CD4-positive, alpha-beta T cell (primary cell): Measurements from ENCODE around the gene SLC25A47. TPM values are rescaled to one million over a fixed set of nuclear protein-coding genes. Genes with fewer than 3 reads are reported as not detected.
"Not testable (repeated sequence)": the region's sequence is repeated elsewhere in the genome, so short reads cannot be mapped to it uniquely, and the experiment has no call there.

Source experiments
- ATAC-seq: fragments of 200-7000 bp; cut with Tn5 transposase; one replicate; pipeline ENCODE4 v1.10.0; 2022; ENCODE audit warnings: mild to moderate bottlenecking; ENCODE audit not compliant: poor library complexity
- CTCF ChIA-PET: fragments of 350-600 bp; sonication (Branson Sonifier 250); formaldehyde crosslinking; loops from one replicate; lab custom pipeline; 2021; ENCODE audit warnings: antibody characterized with exemption, inconsistent platforms; lab: Charles Lee
- POLR2A ChIA-PET: fragments of 350-600 bp; sonication (Branson Sonifier 250); formaldehyde crosslinking; loops from one replicate; lab custom pipeline; 2021; ENCODE audit warnings: antibody characterized with exemption, inconsistent platforms; lab: Charles Lee
- DNase-seq, 14 experiments: peaks; one replicate each; pipeline ENCODE4 v3.0.0-alpha.2; 2013 to 2020; ENCODE audit warnings: mixed read lengths in 2 of 14
- H3K27ac ChIP-seq, 2 donors: one replicate each; pipeline versions ENCODE4 v1.5.1 to v1.7.0; 2013; ENCODE audit warnings: low read length in 2 of 2, low read depth in 1 of 2, mild to moderate bottlenecking in 1 of 2
- H3K27me3 ChIP-seq, 2 experiments: 1 replicate in 1 of 2; 2 replicates in 1 of 2; pipeline versions ENCODE4 v1.6.1 to v1.7.0; 2013; ENCODE audit warnings: low read length in 2 of 2, control low read depth in 1 of 2, mild to moderate bottlenecking in 1 of 2, moderate library complexity in 1 of 2; ENCODE audit not compliant: insufficient read depth in 2 of 2, control insufficient read depth in 1 of 2
- H3K36me3 ChIP-seq: one replicate; pipeline ENCODE4 v1.6.1; 2013; ENCODE audit warnings: low read length, control low read depth; ENCODE audit not compliant: insufficient read depth
- H3K4me1 ChIP-seq: one replicate; pipeline ENCODE4 v1.6.1; 2013; ENCODE audit warnings: low read length, control low read depth; ENCODE audit not compliant: insufficient read depth
- H3K4me3 ChIP-seq: one replicate; pipeline ENCODE4 v1.5.1; 2013; ENCODE audit warnings: mild to moderate bottlenecking, low read length, moderate library complexity
- H3K9me3 ChIP-seq, 2 experiments: 1 replicate in 1 of 2; 2 replicates in 1 of 2; pipeline versions ENCODE4 v1.6.1 to v1.7.0; 2013; ENCODE audit warnings: low read length in 2 of 2, mild to moderate bottlenecking in 2 of 2, control low read depth in 1 of 2, moderate library complexity in 1 of 2; ENCODE audit not compliant: control insufficient read depth in 1 of 2, insufficient read depth in 1 of 2
- H3K27ac Mint-ChIP-seq: one replicate; pipeline ENCODE4 v1.8.0; 2020; ENCODE audit warnings: mixed read lengths
- H3K27me3 Mint-ChIP-seq: one replicate; pipeline ENCODE4 v1.8.0; 2021; ENCODE audit warnings: mixed read lengths
- H3K36me3 Mint-ChIP-seq: one replicate; pipeline ENCODE4 v1.8.0; 2021; ENCODE audit warnings: low read depth, mixed read lengths
- H3K4me1 Mint-ChIP-seq: one replicate; pipeline ENCODE4 v1.8.0; 2021; ENCODE audit warnings: low read depth, mixed read lengths
- H3K4me3 Mint-ChIP-seq: one replicate; pipeline ENCODE4 v1.8.0; 2020; ENCODE audit warnings: mild to moderate bottlenecking, mixed read lengths
- H3K9me3 Mint-ChIP-seq: one replicate; pipeline ENCODE4 v1.8.0; 2020; ENCODE audit warnings: mixed read lengths
- CTCF ChIP-seq: fragments of 200-600 bp; IDR thresholded peaks from one replicate; pipeline ENCODE4 v1.8.0; 2022; ENCODE audit warnings: antibody characterized with exemption, mild to moderate bottlenecking
- intact Hi-C, 2 experiments: fragments of 100-400 bp; cut with DNase I in 1 of 2; cut with micrococcal nuclease in 1 of 2; formaldehyde crosslinking; loops; one replicate each; pipeline versions ENCODE4 v1.15.1 to v1.9.0; 2023 to 2025; cut with DNase I, micrococcal nuclease
- total RNA-seq, 174 experiments: library from RNA in 2 of 174; stranded (reverse) in 2 of 174; gene quantifications; one replicate each; pipeline ENCODE4 v1.2.3 and lab custom pipeline; 2021 to 2026

The SLC25A47 gene
- total RNA-seq, 2 experiments from 2014 or later = not detected

- no peaks in the 10 kb centered on the region for H3K4me1 Mint-ChIP-seq
- no peaks in the 10 kb centered on the region for H3K36me3 Mint-ChIP-seq
- POLR2A ChIA-PET = interaction anchor here (1.0 to 1.5 kb wide), 4 partner anchors 8 to 93 kb away, joined by 3 to 4 read pairs (median 3); no protein-coding TSS in a partner anchor
- peaks cover 15% of the 10 kb centered on the region for H3K4me1 ChIP-seq
- no peak for ATAC-seq
- peak overlapping the region; percentile 33 for H3K27ac Mint-ChIP-seq
- peak overlapping the region; percentile 59 for H3K4me3 ChIP-seq
- H3K27me3 ChIP-seq = no peaks in the 10 kb centered on the region
- H3K27me3 Mint-ChIP-seq = no peaks in the 10 kb centered on the region
- no peaks in the 10 kb centered on the region for H3K9me3 ChIP-seq
- DNase-seq = no peak
- peak; percentile 36 for TF ChIP-seq CTCF
- no peak overlapping the region for H3K27ac ChIP-seq
- H3K9me3 Mint-ChIP-seq = no peaks in the 10 kb centered on the region
- H3K36me3 ChIP-seq = peaks cover under 1% of the 10 kb centered on the region
- intact Hi-C loops = loop anchor here (1.0 to 5.0 kb wide), 7 partner anchors 43 to 359 kb away; partner anchors contain the start of gene WDR25 (in 2 of the 2)
- H3K4me3 Mint-ChIP-seq = peak overlapping the region; percentile 79
- CTCF ChIA-PET = interaction anchor here (0.7 to 2.4 kb wide), 21 partner anchors 9 to 207 kb away, joined by 3 to 9 read pairs (median 4); a partner anchor contains a TSS
These were observed 37.2 kb upstream of the SLC25A47 start for GRCh38 chr14:100285913-100286400.

GRCh38 chr14:100286484-100287191 lies 36.5 kb upstream of the SLC25A47 start:
- no peaks in the 10 kb centered on the region for H3K27me3 ChIP-seq
- no peaks in the 10 kb centered on the region for H3K9me3 ChIP-seq
- H3K4me1 ChIP-seq = peaks cover 15% of the 10 kb centered on the region
- intact Hi-C loops = loop anchor here (5.0 kb wide), 2 partner anchors 91 to 314 kb away; partner anchors contain the start of gene WDR25 (in 1 of the 2)
- no peaks in the 10 kb centered on the region for H3K27me3 Mint-ChIP-seq
- H3K36me3 ChIP-seq = peaks cover 3% of the 10 kb centered on the region
- H3K9me3 Mint-ChIP-seq = no peaks in the 10 kb centered on the region
- ATAC-seq = no peak
- no peaks in the 10 kb centered on the region for H3K4me1 Mint-ChIP-seq
- no peak overlapping the region for H3K4me3 ChIP-seq
- no peak for TF ChIP-seq CTCF
- no peaks in the 10 kb centered on the region for H3K36me3 Mint-ChIP-seq
- no peak overlapping the region for H3K27ac ChIP-seq
- peak overlapping the region; percentile 79 for H3K4me3 Mint-ChIP-seq
- ChIA-PET CTCF (interaction anchor here (1.4 to 2.4 kb wide), 6 partner anchors 14 to 94 kb away, joined by 3 to 9 read pairs (median 7); a partner anchor contains a TSS), POLR2A (interaction anchor here (1.5 kb wide), 1 partner anchor 94 kb away, joined by 3 read pairs; no protein-coding TSS in a partner anchor)
- no peak overlapping the region for H3K27ac Mint-ChIP-seq
- DNase-seq = no peak

- Histone ChIP-seq H3K36me3 (peaks cover 4% of the 10 kb centered on the region), H3K9me3 (no peaks in the 10 kb centered on the region), H3K27ac (no peak overlapping the region), H3K27me3 (no peaks in the 10 kb centered on the region), H3K4me3 (no peak overlapping the region), H3K4me1 (peaks cover 15% of the 10 kb centered on the region)
- intact Hi-C loops = loop anchor here (5.0 kb wide), 2 partner anchors 90 to 315 kb away; partner anchors contain the start of gene WDR25 (in 1 of the 2)
- H3K27me3 Mint-ChIP-seq = no peaks in the 10 kb centered on the region
- H3K4me1 Mint-ChIP-seq = no peaks in the 10 kb centered on the region
- ATAC-seq (no peak), DNase-seq (no peak)
- no peaks in the 10 kb centered on the region for H3K9me3 Mint-ChIP-seq
- TF ChIP-seq CTCF = no peak
- H3K36me3 Mint-ChIP-seq = no peaks in the 10 kb centered on the region
- POLR2A ChIA-PET = no interaction called here
- CTCF ChIA-PET = no interaction called here
- no peak overlapping the region for H3K27ac Mint-ChIP-seq
- no peak overlapping the region for H3K4me3 Mint-ChIP-seq
These were observed 35.7 kb upstream of the SLC25A47 start for GRCh38 chr14:100287202-100287997.

- intact Hi-C loops = loop anchor here (5.0 kb wide), 2 partner anchors 89 to 316 kb away; partner anchors contain the start of gene WDR25 (in 1 of the 2)
- H3K9me3 Mint-ChIP-seq, H3K4me3 ChIP-seq, H3K27ac Mint-ChIP-seq, H3K9me3 ChIP-seq, H3K27me3 Mint-ChIP-seq, H3K36me3 ChIP-seq, H3K36me3 Mint-ChIP-seq, CTCF ChIA-PET, ATAC-seq, DNase-seq, H3K4me3 Mint-ChIP-seq, H3K27ac ChIP-seq, POLR2A ChIA-PET, H3K4me1 Mint-ChIP-seq, H3K27me3 ChIP-seq: not testable (repeated sequence)
- H3K4me1 ChIP-seq = peaks cover 15% of the 10 kb centered on the region
These were observed 35.2 kb upstream of the SLC25A47 start for GRCh38 chr14:100287998-100288295.
